Lower leg skin (tissue), 3 donors: ENCODE results near the gene ASIC3.

Experiments used
- POLR2A ChIP-seq, 2 donors: fragments of 450-650 bp; IDR thresholded peaks; one replicate each; pipeline ENCODE4 v1.6.1; 2016 to 2017; ENCODE audit warnings: antibody characterized with exemption in 2 of 2, mild to moderate bottlenecking in 1 of 2, moderate library complexity in 1 of 2
- TF ChIP-seq, protein P1 (sequence below), 3 donors: fragments of 450-650 bp; IDR thresholded peaks; one replicate each; pipeline ENCODE4 v1.5.1; 2016; ENCODE audit warnings: antibody characterized with exemption in 3 of 3, mild to moderate bottlenecking in 3 of 3, moderate library complexity in 2 of 3

DNA sequence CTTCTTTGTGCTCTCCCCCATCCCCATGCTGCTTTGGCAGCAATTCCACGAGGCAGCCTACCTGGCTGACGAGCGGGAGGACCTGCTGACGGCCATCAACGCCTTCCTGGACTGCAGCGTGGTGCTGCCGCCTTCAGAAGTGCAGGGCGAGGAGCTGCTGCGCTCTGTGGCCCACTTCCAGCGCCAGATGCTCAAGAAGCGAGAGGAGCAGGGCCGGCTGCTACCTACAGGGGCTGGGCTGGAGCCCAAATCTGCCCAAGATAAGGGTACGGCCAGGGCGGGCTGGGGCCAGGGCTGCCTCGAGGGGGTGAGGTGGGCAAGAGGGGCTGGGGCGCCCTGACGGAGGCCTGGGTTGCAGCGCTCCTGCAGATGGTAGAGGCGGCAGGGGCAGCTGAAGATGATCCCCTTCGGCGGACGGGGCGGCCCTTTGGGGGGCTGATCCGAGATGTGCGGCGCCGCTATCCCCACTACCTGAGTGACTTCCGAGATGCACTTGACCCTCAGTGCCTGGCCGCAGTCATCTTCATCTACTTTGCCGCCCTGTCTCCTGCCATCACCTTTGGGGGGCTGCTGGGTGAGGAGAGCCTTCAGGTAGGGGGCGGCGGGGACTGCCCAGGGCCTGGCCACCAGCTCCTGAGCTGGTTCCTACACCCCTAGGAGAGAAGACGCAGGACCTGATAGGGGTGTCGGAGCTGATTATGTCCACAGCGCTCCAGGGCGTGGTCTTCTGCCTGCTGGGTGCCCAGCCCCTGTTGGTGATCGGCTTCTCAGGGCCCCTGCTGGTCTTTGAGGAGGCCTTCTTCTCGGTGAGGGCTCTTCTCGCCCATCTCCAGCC, 22.9 kb downstream of the ASIC3 start:
- TF ChIP-seq, protein P1, sequence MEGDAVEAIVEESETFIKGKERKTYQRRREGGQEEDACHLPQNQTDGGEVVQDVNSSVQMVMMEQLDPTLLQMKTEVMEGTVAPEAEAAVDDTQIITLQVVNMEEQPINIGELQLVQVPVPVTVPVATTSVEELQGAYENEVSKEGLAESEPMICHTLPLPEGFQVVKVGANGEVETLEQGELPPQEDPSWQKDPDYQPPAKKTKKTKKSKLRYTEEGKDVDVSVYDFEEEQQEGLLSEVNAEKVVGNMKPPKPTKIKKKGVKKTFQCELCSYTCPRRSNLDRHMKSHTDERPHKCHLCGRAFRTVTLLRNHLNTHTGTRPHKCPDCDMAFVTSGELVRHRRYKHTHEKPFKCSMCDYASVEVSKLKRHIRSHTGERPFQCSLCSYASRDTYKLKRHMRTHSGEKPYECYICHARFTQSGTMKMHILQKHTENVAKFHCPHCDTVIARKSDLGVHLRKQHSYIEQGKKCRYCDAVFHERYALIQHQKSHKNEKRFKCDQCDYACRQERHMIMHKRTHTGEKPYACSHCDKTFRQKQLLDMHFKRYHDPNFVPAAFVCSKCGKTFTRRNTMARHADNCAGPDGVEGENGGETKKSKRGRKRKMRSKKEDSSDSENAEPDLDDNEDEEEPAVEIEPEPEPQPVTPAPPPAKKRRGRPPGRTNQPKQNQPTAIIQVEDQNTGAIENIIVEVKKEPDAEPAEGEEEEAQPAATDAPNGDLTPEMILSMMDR (IDR thresholded peaks at IDR 0.05) = no peak
- TF ChIP-seq POLR2A (IDR thresholded peaks at IDR 0.05) = no peak
